HG03378 (cell line): ENCODE measurements around the gene FGFRL1.
"Not testable (repeated sequence)": the region's sequence is repeated elsewhere in the genome, so short reads cannot be mapped to it uniquely, and the experiment has no call there.

Experiments used
- ATAC-seq: cut with Tn5 transposase; IDR thresholded peaks from one replicate; pipeline ENCODE4 v1.9.1; 2021; ENCODE audit warnings: mild to moderate bottlenecking, moderate library complexity; ENCODE audit not compliant: unreplicated experiment

Gene FGFRL1

GRCh38 chr4:992297-993110 lies 18.9 kb upstream of the FGFRL1 start:
- ATAC-seq: no peak

- no peak for ATAC-seq
Measured at GRCh38 chr4:993111-994029, 18.1 kb upstream of the FGFRL1 start, which contains the start of gene SLC26A1. TSS of gene SLC26A1 (minus strand) at chr4:993404. CDS start at chr4:991703, 1,701 bp downstream.

GRCh38 chr4:995311-996026 lies 16.0 kb upstream of the FGFRL1 start:
- no peak for ATAC-seq

- no peak for ATAC-seq
Measured at GRCh38 chr4:996030-996996, 15.1 kb upstream of the FGFRL1 start.

GRCh38 chr4:996997-997374 lies 14.4 kb upstream of the FGFRL1 start:
- no peak for ATAC-seq

GRCh38 chr4:997375-998071 lies 13.9 kb upstream of the FGFRL1 start:
- ATAC-seq: no peak

- no peak for ATAC-seq
Measured at GRCh38 chr4:998096-998691, 13.2 kb upstream of the FGFRL1 start.

GRCh38 chr4:999240-999863 lies 12.1 kb upstream of the FGFRL1 start:
- ATAC-seq: not testable (repeated sequence)

GRCh38 chr4:999882-1000425 lies 11.5 kb upstream of the FGFRL1 start:
- ATAC-seq: no peak

GRCh38 chr4:1000686-1001260 lies 10.7 kb upstream of the FGFRL1 start:
- ATAC-seq: no peak

- ATAC-seq: no peak
Measured at GRCh38 chr4:1001561-1002130, 9.8 kb upstream of the FGFRL1 start.

GRCh38 chr4:1002131-1002630 lies 9.2 kb upstream of the FGFRL1 start:
- no peak for ATAC-seq

GRCh38 chr4:1002631-1003251 lies 8.7 kb upstream of the FGFRL1 start:
- ATAC-seq: no peak

- ATAC-seq: no peak
Measured at GRCh38 chr4:1003271-1004070, 8.0 kb upstream of the FGFRL1 start.

- no peak for ATAC-seq
Measured at GRCh38 chr4:1004071-1004418, 7.4 kb upstream of the FGFRL1 start.
